Measurements from ENCODE around the gene TRDMT1.
A peak's percentile ranks its signal among the peaks of the same experiment; 100 is the strongest.

The TRDMT1 gene, protein sequence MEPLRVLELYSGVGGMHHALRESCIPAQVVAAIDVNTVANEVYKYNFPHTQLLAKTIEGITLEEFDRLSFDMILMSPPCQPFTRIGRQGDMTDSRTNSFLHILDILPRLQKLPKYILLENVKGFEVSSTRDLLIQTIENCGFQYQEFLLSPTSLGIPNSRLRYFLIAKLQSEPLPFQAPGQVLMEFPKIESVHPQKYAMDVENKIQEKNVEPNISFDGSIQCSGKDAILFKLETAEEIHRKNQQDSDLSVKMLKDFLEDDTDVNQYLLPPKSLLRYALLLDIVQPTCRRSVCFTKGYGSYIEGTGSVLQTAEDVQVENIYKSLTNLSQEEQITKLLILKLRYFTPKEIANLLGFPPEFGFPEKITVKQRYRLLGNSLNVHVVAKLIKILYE

DNA sequence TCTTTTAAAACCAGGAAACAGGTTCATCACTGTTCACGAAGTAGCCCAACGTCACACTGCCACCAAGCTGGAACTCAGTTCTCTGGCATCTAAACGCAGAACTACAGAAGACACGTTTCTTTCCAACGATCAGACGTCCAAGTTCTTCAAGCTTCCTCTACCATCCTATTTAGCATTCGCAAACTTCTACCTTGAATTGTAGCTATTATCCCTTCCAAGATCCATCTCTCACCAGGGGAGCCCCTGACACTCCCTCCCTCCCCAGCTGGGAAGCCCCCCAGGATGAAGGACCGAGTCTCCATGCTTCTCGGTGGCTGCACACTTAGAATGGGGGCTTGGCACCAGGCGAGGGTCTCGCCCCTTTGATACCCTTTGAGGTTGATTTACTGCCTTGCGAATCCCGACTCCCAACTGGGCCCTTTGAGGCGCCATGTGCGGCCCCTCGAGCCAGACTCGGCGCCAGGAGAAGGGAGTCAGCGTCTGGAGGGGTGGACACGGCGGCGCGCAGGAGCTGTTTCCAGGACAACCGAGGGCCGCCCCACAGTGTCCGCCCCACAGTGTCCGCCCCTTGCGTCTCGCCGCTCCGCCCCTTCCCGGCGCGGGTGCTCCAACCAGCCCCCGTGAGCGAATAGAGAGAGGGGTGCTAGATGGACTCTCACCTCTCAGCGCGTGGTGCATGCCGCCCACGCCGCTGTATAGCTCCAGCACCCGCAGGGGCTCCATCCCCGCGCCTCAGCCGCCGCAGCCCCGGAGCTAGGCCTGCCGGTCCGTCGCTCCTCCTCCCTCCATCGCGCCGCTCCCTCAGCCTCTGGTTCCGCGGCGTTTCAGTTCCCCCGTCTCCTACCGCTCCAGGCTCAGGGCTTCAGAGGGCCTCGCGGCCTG lies at the start of gene TRDMT1:
Gene TRDMT1, minus strand, starts transcription at position 761 of the 882 bp plus-strand sequence. Its CDS starts 38 bp downstream, at position 723.
- ATAC-seq (peak; percentile 97), DNase-seq (peak; percentile 85)

DNA sequence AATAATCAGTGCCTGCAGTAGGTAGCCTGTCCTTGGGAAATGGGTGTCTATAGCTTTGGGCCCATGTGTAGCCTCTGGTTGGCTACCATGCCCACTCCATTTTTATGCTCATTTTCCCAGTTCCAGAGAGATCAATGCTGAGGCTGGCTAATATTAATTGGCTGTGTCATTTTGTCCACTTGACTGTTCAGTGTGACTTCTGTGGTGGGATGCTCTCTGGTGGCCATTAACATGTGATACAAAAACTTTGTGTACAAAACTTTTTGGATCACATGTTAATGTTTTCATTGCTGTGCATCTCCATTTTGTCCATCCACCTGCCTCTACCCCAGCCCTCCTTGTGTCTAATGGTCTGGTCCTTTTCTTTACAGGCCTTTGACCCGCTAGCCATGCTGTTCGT lies 49.3 kb upstream of the TRDMT1 start:
- no peak for DNase-seq
- no peak for ATAC-seq

DNA sequence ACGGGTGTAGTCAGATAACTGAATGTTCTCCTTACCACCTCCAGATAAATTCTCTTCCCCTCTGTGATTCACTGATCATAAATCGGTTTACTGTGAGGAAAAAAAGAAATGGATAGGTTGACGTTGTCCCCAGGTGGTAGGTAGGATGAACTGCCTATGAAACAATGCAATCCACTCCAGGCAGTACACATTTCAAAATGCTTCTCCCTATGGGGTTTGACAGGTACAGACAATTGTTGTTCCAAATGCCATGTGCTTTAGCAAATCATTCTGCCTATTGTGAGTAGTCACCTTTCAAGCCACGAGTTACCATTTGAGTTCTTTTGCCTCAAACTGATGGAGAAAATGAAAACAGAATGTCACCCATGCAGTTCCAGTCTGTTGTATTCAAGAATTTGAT lies 48.3 kb upstream of the TRDMT1 start:
- DNase-seq (no peak), ATAC-seq (no peak)

DNA sequence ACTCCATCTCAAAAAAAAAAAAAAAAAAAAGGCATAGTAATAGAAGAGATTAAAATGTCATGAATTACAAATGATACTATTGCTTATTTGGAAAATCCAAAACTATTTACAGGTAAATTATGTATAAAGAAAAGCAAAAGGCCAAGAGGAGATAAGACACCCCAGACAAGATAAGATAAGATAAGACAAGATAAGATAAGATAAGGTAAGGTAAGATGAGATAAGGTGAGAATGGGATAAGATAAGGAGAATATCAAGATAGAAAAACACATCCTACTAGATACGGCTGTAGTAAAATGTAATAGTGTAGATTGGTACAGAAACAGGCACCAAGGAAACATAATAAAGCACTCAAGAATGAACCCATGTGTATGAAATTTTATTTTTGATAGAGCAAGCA lies 47.5 kb upstream of the TRDMT1 start:
- ATAC-seq (no peak), DNase-seq (no peak)

DNA sequence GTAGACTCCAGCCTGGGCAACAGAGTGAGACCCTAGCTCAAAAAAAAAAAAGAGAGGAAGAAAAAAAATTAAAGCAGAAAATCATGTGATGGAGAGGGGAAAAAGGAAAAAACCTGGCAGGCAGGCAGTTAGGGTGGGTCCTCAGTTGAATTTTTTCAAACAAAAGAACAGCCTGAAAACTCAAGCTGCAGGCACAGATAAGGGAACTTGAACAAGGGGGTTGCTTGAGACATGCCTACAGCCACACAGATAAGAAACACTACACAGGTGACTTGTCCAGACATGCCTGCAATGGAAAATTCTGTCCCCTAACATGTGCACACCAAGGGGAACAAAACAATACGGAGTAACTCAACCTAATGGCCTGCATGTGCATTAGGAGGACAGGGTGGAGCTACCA lies 45.7 kb upstream of the TRDMT1 start:
- no peak for DNase-seq
- ATAC-seq: no peak

DNA sequence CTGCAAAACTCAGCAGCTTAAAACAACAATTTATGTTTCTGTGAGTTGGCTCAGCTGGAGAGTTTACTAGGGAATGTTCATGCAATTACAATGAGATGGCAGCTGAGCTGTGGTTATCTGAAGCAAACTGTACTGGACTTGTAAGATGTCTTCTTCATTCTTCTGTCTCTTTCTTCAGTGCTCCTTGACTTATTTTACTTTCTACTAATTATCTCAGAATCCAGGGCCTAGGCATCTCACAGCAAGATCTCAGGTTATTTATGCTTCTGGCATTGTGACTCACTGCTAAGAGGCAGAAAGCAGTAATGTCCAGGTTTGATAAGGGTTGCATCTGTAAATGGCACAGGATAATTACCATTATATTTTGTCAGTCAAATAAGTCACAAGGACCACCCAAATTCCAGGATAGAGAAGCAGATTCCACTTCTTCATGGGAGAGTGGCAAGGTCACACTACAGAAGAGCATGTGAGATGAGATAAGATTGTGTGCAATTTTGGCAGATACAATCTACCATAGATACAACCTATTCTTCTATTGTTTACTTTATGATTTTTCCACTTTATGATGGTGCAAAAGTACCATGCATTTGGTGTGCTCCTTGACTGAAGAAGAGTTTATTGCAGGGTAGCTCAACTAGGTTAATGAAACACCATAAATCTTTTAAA lies 43.4 kb upstream of the TRDMT1 start:
- no peak for DNase-seq
- no peak for ATAC-seq

DNA sequence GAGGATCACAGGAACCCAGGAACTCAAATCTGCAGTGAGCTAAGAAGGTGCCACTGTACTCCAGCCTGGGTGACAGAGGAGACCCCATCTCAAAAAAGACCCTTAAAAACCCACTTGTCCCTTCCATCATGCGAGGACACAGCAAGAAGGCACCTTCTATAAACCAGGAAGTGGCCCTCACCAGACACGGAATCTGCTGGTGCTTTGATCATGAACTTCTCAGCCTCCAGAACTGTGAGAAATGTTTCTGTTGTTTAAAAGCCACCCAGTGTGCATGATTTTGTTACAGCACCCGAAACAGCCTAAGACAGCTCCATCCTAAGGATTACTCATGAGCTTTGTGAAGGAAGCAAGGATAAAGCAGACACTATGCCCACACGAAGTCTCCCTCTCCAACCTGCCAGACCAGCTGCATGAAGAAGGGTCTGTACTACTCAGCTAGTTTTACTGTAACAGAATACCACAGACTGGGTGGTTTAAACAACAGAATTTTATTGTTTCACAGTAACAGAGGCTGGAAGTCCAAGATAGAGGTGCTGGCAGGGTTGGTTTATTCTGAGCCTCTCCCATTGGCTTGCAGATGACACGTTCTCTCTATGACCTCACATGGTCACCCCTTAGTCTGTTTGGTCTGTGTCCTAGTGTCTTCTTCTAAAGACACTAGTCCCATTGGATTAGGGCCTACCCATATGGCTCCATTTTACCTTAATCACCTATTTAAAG lies 40.3 kb upstream of the TRDMT1 start:
- no peak for ATAC-seq
- no peak for DNase-seq

DNA sequence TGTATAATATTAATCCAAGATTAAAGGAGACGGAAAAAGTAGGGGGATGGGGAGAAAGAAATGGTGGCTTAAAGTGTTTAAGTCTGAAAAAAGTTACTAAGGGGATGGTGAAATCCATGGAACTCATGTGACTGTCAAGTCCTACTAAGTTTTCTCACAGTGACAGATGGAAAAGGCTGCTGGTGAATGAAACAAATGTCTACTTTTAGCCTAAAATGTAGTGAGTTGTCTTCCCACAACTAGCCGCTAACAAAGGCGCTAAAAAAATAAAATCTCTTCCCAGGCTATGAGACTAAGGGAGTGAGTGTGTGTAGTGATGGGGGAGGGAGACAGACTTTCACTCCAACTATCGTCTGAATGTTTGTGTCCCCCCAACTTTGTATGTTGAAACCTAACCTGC lies 39.1 kb upstream of the TRDMT1 start:
- DNase-seq (no peak), ATAC-seq (no peak)

DNA sequence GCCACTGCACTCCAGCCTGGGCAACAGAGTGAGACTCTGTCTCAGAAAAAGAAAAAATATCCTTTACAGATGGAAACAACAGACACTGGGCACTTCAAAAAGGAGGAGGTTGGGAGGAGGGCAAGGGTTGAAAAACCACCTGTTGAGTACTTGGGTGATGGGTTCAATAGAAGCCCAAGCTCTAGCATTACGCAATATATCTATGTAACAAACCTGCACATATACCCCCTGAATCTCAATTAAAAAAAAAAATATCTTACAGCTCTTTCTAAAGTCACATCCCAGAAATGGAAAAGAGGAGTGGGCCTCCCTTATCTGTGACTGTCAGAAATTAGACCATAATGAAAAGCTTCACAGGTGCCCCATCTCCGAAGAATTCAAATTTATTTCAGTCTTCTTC lies 38.6 kb upstream of the TRDMT1 start:
- no peak for DNase-seq
- ATAC-seq: no peak

DNA sequence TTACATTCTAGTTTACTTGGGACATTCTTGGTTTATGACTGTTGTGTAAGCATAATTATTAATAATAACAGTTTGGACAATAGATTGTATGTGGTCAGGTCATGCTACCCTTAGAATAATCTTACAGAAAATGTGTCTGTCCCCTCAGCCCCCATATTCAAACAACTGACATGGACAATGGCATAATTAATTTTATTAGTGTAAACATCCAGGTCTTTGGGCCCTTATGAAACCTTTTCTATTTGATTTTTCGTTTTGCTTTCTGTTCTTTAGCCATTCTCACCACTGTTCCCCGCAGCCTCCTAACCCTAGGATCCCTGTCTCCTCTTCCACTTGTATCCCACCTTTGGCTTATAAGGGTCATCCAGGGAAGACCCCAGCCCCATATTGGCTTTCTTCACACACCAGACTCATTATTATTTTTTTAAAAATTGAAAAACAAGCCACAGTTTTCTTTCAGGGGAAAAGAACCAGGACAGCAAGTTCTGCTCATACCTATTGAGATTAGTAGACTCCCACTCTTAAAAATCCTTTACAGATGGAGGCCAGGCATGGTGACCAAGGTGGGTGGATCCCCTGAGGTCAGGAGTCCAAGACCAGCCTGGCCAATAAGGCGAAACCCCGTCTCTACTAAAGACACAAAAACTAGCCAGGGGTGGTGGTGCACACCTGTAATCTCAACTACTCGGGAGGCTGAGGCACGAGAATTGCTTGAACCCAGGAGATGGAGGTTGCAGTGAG lies 38.0 kb upstream of the TRDMT1 start:
- ATAC-seq: no peak
- DNase-seq: no peak

DNA sequence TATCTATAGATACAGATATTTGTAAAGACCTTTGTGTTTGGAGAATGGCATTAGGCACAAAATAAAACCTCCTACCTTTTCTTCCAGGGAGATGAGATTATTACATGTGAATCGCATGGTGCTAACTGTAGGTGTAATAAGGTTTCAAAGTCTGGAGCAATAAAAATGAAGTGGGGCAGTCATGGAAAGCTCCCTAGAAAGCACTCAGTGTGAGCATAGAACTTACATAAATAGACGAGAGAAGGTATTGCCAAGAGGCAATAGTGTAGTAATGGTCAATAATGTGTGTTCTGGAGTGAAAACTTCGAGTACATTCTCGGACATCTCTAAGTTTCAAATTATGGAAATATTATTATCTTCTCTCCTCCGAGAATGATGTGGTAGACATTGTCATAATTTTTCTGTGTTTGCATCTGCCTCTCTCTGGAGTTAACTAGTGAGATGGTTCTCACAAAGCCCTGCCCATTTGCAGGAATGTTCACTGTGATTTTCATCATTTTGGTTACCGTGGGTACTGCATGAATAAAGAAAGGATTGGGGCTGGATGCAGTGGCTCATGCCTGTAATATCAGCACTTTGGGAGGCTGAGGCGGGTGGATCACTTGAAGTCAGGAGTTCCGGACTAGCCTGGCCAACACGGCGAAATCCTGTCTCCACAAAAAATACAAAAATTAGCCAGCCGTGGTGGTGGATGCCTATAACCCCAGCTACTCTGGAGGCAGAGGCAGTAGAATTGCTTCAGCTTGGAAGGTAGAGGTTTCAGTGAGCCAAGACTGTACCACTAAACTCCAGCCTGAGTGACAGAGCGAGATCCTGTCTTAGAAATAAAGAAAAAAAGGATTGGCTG lies 37.2 kb upstream of the TRDMT1 start:
- DNase-seq (no peak), ATAC-seq (no peak)

DNA sequence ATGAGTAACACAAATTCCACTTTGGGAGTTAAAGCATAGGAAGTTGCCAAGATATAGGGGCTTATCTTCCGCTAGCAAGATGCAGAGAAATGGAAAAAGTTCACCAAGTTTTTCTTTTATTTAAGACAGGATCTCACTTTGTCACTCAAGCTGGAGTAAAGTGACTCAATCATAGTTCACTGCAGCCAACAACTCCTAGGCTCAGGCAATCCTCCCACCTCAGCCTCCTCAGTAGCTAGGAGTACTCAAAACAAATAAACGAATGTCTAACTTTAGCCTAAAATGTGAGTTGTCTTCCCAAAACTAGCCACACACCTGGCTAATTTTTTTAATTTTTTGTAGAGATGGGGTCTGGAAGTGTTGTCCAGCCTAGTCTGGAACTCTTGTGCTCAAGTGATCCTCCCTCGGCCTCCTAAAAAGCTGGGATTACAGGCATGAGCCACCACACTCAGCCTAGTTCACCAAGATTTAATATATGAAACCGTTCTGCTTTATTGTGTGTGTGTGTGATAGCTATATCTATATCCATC lies 36.5 kb upstream of the TRDMT1 start:
- ATAC-seq (no peak), DNase-seq (no peak)

DNA sequence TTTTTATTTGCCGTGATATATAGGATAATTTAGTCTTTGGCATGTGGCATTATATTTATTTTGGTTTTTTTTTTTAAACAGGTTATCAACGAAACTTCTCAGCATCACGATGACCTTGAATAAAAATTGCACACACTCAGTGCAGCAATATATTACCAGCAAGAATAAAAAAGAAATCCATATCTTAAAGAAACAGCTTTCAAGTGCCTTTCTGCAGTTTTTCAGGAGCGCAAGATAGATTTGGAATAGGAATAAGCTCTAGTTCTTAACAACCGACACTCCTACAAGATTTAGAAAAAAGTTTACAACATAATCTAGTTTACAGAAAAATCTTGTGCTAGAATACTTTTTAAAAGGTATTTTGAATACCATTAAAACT lies 35.7 kb upstream of the TRDMT1 start:
- no peak for ATAC-seq
- DNase-seq: no peak

DNA sequence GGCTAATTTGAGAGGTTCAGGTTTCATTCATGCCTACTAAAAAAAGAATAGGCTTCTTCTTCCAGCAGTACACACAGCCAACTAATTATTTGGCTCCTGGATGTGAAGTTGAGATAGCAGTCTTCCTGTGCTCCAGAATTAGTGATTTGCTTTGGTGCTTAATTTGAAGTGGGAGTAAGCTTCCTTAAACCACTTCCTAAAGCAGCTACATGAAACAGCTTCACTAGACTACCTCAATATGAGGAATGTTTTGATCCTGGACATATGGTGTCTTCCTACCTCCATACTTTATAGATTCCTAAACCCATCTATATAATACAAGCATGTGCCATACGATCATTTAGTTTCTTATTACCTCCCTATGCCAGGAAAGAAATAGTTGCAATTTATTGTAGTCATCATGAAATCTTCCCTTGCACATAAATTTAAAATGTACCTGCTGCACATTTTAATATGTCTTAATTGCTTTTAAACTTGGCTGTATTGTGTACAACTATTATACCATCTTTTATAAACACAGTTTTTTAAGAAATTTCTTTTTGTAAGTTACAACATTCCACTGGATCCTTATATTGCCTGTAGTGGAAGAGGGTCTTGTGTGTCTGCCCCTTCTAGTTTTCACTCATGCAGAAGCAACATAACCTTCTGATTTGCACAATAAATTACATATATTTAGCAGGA lies 35.1 kb upstream of the TRDMT1 start:
- DNase-seq (no peak), ATAC-seq (no peak)

DNA sequence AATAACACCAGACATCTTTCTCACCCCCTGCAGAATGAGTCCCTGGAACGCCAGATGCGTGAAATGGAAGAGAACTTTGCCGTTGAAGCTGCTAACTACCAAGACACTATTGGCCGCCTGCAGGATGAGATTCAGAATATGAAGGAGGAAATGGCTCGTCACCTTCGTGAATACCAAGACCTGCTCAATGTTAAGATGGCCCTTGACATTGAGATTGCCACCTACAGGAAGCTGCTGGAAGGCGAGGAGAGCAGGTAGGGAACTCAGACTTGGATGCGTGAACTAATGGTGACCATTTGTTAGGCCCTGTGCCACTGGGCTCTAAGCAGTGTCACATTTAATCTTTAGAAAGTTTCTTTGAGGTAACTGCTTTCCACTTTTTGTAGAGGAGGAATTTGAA lies 33.7 kb upstream of the TRDMT1 start:
- DNase-seq (no peak), ATAC-seq (no peak)

DNA sequence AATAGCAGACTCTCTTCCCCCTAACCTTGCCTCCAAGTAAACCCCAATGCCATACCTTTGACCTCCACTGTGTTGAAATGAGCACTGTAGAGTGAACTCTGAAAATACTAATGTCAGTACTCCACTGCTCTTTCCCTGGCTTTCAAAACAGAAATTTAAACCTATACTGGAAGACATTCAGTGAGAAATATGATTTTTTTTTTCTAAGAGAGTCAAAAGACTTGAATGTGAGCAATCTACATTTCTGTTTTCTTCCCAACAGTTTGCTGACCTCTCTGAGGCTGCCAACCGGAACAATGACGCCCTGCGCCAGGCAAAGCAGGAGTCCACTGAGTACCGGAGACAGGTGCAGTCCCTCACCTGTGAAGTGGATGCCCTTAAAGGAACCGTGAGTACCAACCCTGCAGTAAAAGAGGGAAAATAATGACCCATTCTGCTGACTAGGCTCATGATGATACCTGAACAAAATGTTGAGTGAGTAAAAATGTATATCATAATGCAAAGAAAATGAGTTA lies 33.0 kb upstream of the TRDMT1 start:
- no peak for DNase-seq
- no peak for ATAC-seq

DNA sequence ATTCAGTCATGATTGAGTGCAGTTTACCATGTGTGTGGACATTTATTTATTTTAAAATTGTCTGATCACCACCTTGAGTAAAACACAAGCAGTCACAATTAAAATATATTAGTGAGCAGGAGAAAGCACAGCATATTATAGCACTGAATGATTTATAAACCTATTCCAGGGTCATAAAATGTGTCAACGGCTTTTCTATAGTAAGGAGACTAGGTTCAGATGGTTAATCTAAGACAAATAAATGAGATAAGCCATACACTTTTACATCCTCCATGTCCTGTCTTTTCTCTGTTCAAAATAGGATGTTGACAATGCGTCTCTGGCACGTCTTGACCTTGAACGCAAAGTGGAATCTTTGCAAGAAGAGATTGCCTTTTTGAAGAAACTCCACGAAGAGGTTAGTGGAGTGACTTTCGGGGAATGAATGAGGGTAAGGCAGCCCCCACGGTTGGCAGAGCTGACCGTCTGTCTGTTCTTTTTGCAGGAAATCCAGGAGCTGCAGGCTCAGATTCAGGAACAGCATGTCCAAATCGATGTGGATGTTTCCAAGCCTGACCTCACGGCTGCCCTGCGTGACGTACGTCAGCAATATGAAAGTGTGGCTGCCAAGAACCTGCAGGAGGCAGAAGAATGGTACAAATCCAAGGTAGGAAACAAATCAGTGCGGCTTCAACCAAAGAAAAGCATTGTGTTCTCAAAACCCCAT lies 32.0 kb upstream of the TRDMT1 start:
- no peak for ATAC-seq

DNA sequence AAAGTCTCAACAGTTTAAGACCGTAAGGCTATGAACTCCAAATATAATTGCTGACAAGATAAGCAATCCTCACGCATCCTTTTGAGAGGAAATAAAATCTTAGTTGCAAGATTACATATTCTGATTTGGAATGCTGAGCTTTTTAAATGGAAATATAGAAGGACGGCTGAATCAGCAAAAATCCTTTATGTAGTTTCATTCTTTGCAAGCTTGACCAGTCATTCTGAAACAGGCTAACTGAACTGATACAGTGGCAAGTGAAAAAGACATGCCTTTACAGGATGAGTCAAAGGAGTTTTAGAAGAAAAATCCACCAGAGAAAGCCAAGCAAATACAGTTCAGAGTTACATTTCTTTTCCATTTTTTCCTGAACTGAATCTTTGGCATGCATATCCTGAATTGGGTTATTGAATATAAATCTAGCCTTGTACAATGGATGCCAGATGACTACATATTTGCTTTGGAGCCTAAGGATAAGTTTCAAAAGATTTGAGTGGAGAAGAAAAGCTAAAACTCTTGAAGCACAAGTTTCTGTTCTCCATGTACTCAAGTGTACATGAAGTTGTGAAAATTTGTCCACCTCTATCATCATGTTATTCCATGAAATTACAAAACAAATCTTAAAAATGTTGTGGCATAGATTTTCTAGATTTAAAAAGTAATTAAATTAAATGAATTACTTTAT lies 30.9 kb upstream of the TRDMT1 start:
- no peak for ATAC-seq
- no peak for DNase-seq

More for the DNA sequence above, 32.0 kb upstream of the TRDMT1 start:
- DNase-seq: no peak

Data from stimulated activated naive CD8-positive, alpha-beta T cell treated with anti-CD3 and anti-CD28 coated beads, Interleukin-15, Interleukin-2, amounts not matched to agents 100 U/mL and 50 U/mL, for 24 hours (primary cell).